Superior temporal gyrus (tissue), 1 donor: Measurements from ENCODE around the gene VAC14.
A peak's percentile ranks its signal among the peaks of the same experiment; 100 is the strongest.
"Not testable (repeated sequence)": the region's sequence is repeated elsewhere in the genome, so short reads cannot be mapped to it uniquely, and the experiment has no call there.

Experiments used
- DNase-seq: peaks from one replicate; pipeline ENCODE4 v3.0.0-alpha.2; 2016; ENCODE audit errors: extremely low spot score

The VAC14 gene

GRCh38 chr16:70800781-70801480 is at the start of gene VAC14:
Gene VAC14, minus strand, starts transcription at chr16:70801158. Its CDS starts 258 bp downstream, at chr16:70800900.
- peak; percentile 90 for DNase-seq

DNA sequence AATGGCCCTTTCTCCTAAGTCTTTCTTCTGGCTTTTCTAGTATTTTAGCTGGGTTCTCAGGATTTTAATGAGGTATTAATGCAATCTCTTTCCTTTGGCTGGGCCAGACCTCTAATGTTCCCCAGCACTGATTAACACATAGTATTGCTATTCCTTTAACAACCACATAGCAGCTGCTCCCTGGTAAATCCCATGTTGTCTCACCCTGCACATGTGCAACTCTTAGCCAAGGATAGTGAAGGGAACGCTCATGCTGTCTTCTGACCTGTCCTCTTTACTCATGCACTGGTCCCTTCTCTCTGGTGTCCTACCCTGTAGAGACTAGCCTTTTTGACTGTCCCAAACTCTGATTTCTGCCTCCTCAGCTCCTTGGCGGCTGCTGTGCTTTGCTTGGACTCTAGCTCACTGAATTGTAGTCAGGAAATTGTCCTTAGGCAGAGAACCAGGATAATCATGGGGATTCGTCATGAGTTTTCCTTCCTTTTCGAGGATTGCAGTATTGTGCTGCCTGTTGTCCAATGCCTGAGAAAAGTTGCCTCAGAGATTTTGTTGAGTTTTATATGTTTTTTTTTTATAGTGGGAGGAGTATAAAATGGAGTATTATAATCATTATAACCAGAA is 22.6 kb upstream of the VAC14 start:
- not testable (repeated sequence) for DNase-seq

- not testable (repeated sequence) for DNase-seq
Observed at GRCh38 chr16:70822734-70823133, 21.8 kb upstream of the VAC14 start.

DNA sequence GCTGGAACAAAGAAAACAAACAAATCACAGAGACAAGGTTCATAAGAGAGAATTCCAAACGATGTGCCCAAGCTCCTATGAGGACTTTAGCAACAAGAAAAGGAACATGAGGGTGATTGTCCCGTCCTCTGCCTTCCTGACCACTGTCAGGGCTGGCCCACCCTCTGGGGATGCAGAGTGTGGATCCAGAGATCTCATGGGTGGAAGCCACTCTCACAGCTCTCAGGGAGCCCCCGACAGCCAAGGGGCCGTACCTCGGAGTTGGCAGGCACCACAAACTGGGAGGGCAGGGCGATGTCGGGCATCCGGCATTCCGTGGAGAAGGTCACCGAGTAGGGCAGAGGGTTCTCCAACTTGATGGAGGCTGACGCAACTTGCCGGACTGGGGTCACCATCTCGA is 17.1 kb upstream of the VAC14 start:
- not testable (repeated sequence) for DNase-seq

GRCh38 chr16:70809392-70810060 is 8.6 kb upstream of the VAC14 start:
- no peak for DNase-seq

DNA sequence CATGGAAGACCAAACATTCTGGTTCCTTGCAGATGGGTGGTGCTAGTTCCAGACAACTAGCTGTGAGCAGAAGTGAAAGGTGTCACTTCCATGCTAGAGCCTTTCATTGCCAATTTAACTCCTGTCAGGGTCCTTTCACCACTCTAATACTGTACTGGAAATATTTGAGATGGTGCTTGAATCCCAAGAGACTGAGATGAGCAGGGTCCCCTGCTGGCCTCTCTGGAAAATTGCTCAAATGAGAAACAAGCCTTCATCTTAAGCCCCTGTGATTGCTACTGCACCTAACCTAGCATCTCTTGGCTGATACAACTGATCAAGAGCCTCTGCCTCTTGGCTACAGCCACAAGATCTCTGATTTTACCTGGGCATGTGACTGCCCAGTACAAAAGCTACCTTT is 7.4 kb upstream of the VAC14 start:
- no peak for DNase-seq

DNA sequence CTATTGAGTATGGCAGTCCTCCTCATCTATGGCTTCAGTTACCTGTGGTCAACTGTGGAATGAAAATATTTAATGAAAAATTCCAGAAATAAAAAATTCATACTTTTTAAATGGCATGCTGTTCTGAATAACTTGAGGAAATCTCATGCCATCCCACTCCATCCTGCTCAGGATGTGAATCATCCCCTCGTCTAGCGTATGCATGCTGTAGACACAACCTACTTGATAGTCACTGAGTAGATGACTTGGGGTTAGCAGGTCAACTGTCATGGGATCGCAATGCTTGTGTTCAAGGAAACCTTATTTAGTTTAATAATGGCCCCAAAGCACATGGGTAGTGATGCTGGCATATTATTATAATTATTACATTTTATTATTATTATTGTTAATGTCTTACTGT is 4.8 kb upstream of the VAC14 start:
- no peak for DNase-seq

GRCh38 chr16:70805380-70805779 is 4.4 kb upstream of the VAC14 start:
- DNase-seq: no peak

- DNase-seq: no peak
Observed at GRCh38 chr16:70804734-70805169, 3.8 kb upstream of the VAC14 start.

DNA sequence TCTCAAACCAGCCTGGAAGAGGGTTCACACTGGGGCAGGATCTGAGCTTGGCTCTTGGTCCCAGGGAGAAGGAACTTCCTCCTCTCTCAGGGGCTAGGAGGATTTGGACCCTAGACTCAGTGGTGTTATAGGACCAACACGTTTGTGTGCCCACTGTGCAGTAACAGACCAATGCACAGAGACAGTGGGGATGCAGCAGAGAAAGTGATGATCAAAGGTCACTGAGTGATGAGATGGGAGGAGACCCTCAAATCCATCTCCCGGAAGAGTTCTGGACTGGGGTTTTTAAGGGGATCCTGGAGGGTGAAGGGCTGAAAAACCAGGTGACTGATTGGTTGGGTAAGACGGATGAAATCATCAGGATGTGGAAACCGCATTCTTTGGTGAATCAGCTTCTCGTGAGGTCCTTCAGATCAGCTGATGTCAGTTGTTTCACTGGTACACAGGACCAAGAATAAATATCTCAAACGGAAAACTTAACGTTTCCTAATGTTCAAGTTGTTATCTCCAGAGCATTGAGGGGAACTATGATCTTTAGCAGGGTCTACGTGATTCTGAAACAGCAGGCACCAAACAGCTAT is 3.3 kb upstream of the VAC14 start:
- DNase-seq: no peak

DNA sequence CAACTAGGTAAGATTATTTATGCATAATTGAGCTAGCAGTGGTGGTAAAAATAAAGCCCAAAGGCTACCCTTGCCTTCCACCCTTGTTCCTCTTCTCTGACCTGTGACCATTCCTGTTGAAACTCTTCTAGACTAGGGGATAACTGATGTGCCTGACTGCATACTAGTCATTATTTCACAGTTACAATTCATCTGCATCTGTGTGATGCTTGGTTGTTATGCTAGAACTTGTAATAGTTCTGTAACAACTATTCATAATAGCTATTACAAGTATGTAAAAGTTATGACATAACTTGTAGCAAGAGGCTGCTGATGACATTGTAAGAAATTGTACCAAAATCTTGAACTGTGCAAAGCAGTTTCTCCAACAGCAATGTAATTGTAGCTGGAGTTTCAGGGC is 2.4 kb upstream of the VAC14 start:
- no peak for DNase-seq

- DNase-seq: no peak
Observed at GRCh38 chr16:70801611-70802010, 653 bp upstream of the VAC14 start.

- DNase-seq: no peak
Observed at GRCh38 chr16:70800311-70800710, 647 bp downstream of the VAC14 start.

DNA sequence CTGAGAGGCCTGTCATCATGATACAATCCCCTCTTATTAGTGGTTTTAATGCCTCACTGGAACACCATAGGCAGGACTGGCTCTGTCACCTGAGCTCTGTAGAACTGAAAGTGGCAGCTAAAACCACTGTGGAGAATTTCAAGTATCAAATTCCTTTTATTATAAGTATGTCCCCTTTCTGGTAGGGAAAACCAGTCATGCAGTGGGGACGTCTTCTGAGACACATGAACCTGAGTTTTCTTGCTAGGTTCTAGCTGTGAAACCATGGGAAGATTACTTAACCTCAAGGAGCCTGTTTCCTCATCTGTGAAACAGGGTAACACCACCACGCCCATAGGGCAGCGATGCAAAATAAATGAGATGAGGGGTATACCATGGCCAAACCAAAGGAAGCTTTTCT is 4.7 kb downstream of the VAC14 start:
- no peak for DNase-seq

GRCh38 chr16:70795296-70795912 is 5.6 kb downstream of the VAC14 start:
- no peak for DNase-seq

- DNase-seq: no peak
Observed at GRCh38 chr16:70793851-70794502, 7.0 kb downstream of the VAC14 start.

DNA sequence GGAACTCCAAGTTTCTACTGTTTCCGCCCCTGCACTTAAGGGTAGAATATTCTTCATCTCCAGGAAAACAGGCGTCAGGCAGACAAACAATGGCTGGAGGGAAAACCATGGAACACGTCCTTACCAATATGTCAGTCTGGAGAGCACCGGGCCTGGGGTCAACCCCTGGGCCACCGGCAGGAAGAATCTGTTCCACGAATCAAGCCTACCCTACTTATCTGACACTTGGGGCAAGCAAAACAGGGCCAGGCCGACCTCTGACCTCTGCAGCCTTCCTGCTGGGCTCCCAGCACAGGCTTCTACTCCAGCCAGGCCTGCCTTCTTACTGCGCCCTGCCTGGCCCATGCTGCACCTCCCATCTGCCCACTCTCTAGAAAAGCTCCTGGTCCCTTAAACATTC is 10.1 kb downstream of the VAC14 start:
- DNase-seq: no peak

- no peak for DNase-seq
Observed at GRCh38 chr16:70789595-70790447, 11.1 kb downstream of the VAC14 start.

GRCh38 chr16:70788668-70789594 is 12.0 kb downstream of the VAC14 start:
- peak; percentile 32 for DNase-seq
